ENCODE data around the gene PDGFA.

DNA sequence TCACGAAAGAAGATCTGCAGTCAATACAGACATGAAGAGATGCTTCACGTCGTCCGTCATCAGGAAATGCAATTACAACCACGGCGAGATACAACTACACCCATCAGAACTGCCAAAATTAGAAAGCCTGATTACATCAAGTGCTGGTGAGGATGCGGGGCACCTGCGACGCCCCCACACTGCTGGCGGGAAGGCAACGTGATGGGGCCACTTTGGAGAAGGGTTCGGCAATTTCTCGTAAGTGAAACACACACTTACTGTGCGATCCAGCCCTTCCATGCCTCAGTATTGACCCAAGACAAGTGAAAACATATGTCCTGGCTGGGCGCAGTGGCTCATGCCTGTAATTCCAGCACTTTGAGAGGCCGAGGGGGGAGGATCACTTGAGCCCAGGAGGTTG is 25.8 kb upstream of the PDGFA start:
- no peak for TF ChIP-seq CTCF (IDR thresholded peaks at IDR 0.05)
- no peak for TF ChIP-seq EP300 (IDR thresholded peaks at IDR 0.05)
